ENCODE results near the gene RDM1.
"Not testable (repeated sequence)": the region's sequence is repeated elsewhere in the genome, so short reads cannot be mapped to it uniquely, and the experiment has no call there.

RDM1 gene, protein sequence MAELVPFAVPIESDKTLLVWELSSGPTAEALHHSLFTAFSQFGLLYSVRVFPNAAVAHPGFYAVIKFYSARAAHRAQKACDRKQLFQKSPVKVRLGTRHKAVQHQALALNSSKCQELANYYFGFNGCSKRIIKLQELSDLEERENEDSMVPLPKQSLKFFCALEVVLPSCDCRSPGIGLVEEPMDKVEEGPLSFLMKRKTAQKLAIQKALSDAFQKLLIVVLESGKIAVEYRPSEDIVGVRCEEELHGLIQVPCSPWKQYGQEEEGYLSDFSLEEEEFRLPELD

DNA sequence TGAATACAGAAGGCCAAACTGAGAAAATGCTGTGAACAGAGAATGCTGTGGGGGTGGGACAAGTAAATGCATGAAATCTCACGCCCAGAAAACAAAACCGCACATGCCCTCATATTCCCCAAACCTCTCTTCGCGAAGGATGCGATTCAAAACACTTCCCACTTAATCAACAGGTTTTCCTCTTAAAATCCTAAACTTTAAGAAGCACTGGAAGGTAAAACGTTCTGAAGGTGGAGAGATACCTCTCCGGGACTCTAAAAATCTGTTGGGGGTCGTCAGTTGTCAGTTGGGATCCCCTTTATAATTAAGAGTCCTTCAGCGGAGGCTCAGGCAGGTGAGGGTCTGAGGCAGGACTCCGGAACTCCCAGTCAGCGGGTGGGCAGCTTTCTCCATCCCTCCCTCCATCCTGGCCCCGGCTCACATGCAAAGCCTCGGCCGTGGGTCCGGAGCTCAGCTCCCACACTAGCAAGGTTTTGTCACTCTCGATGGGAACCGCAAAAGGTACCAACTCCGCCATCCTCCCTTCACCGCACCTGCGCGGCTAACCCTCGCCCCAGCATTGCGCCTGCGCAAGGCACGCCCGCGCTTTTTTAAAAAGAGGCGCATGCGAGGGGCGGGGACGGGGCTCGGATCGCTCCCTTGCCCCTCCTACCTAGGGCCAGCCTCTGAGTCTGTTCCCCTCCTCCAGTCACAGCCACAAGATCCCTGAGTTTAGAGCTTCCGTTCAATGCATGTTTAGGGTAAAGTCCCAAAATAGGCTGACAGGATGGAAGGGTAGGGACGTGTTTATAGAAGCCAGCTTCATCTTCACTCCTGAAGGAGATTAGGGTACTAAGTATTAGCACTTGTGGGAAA is at the start of gene RDM1:
Gene RDM1, minus strand, starts transcription at position 563 of the 855 bp plus-strand sequence. Its CDS starts 46 bp downstream, at position 517.
- peak; percentile 95 for DNase-seq

DNA sequence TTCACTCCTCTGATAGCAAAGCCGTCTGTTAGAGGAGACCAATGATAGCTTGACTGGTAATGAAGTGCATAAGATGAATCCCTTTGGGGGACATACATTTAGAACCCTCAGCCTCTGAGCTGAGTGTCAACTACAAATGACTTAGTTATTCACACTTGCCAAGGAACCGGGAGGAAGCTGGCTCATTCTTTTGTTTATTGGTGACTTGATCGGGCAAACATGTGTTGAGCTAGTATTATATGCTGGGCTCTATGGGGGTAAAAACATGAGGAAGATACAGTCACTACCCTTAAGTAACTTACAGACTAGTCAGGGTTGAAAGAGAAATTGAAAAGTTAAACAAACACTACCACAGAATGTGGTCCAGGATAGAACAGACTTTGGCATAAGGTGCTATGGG is 47.8 kb upstream of the RDM1 start:
- no peak for DNase-seq

DNA sequence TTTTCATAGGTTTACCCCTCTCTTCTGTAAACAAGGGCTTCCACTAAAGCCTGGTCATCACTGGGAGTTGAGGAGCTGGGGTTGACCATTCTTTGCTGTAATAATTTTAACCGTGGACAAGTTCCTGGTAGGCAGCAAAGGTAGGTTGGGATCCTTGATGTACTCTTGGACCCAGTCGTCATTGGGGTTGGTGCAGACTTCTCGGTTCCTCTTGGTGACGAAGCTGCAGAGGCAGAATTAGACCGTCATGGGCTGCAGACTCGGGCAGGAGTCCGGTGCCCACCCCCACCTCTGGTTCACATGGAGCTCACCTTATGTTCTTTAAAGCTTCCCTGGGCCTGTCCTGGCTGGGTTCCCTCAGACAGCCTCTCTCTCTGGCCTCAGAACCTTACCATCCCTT is 46.9 kb upstream of the RDM1 start:
- DNase-seq, result no peak

DNA sequence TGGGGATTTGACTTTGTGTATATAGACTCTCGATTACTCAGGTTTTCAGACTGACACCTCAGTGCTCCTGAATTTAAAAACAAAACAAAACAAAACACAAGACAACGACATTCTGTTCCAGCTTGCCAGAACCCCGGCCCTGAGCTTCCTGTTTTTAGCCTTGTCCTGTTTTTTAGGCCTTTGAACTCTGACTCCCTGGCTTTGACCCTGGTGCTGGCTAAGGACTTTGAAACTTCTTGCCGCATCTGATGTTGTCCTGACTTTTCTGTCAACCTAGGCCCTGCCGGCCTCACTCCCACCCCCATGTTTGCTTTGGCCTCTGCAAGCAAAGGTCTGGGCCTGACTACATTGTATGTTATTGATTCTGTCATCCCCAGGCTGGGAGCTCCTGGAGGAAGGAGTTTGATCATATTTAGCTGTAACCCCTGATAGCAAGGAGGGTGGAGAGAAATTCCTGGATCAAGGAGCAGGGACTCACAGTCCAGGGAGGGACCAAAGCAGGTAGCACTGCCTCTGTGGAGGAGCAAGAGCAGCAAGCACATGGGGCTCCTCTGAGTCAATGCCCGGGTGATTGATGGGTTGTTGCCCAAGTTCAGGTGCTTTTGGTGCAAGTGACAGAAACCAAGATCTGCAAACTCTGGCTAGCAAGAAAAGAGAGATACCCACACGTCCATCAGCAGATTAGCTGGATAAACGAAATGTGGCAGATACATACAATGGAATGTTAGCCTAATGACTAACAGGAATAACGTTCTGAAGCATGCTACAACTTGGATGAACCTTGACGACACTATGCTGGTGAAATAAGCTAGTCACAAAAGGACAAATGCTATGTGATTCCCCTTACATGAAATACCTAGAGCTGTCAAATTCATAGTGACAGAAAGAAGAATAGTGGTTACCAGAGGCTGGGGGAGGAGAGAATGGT is 43.0 kb upstream of the RDM1 start:
- no peak for DNase-seq

DNA sequence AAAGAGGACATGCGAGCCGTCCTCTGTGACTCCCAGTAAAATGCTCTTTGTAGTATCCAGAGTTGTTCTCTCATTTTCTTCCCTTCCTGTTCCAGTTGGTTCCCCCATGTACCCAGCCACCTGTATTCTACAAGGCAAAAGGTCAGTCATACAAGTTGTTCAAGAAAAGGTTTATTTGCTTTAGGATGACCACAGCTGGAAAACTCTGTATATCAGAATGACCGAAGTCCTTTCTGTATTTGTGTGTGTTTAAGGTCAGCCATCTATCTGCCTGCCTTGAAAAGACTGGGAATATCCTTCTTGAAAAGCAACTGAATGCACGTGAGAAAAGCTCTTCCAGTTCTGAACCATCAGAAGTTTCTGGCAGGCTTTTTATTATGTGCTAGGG is 42.4 kb upstream of the RDM1 start:
- DNase-seq, result no peak

DNA sequence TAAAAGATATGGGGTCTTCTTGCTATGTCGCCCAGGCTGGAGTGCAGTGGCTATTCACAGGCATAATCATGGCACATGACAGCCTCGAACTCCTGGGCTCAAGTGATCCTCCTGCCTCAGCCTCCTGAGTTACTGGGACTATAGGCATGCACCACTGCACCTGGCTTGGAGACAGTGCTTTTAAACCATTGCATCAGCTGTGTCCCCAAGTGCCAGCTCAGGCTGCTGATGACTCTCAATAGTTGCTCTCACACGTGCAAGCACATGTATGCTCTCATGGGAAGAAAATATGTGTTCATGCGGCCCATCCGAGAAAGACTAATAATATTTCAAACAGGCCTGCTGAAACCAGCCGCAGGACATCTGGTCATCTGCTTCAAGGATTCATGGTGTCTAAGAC is 42.0 kb upstream of the RDM1 start:
- no peak for DNase-seq

DNA sequence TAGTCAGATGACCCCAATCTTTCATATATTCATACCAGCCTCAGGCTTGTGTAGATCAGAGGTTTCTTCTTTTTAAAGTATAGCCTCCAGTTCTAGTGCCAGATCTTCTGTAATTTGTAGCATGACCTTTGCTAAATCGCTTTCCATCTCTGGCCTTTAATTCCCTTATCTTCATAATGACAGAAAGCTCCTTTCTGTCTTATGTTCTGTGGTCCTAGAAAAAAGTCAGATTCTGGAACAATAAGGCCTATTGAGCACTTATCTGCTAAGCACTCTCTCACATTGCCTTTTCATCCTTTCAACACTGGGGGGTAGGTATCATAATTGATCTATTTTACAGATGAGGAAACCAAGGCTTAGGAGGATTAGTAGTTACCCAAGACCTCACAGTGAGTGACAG is 41.5 kb upstream of the RDM1 start:
- DNase-seq, result no peak

DNA sequence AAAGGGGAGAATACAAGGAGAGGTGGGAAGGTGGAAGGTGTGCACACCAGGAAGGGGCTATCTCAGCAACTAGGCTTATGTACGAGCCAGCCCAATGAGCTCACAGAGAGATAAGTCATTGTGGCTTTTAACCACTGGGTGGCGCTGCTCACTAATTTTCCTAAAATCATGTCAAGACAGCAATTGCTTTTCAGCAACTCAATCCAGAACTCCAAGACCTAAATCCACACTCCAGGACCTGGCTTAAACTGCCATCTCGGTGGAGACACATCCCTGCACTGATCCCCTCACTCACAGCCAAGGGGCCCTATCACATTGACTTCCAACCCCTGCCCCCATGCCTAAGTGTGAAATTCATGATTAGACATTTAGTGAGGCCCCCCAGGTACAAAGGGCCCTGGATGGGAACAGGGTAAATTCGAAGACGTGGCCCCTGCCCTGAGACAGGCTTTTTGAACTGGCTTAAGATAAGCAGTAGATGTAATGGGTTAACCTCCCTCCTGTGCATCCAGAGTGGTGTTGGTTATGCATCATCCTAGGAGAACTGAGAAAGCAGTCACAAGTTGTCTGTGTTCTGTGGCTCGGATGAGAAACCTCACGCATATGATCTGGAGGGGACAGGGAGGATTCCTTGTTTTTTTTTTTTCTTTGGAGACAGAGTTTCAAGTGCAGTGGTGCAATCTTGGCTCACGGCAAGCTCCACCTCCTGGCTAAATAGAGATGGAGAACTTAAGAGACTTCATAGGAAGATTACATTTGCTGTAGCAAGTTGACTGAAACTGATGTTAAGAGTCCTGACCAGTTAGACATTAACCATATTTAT is 39.2 kb upstream of the RDM1 start:
- peak; percentile 80 for DNase-seq

DNA sequence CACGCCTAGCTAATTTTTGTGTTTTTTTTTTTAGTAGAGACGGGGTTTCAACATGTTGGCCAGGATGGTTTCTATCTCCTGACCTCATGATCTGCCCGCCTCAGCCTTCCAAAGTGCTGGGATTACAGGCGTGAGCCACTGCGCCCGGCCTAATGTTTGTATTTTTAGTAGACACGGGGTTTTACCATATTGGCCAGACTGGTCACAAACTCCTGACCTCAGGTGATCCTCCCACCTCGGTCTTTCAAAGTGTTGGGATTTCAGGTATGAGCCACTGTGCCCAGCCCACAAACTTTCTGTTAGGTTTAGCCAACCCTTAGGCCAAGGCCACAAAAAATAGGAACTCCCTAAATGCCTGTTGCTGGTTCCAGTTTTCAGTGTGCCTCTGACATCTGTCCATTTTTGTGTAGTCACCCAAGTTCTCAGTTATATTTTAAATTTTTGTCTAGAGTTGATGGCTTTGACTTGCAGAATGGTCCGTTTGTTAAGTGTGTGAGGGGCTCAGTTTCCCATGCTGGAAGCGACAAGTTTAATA is 38.0 kb upstream of the RDM1 start:
- no peak for DNase-seq

DNA sequence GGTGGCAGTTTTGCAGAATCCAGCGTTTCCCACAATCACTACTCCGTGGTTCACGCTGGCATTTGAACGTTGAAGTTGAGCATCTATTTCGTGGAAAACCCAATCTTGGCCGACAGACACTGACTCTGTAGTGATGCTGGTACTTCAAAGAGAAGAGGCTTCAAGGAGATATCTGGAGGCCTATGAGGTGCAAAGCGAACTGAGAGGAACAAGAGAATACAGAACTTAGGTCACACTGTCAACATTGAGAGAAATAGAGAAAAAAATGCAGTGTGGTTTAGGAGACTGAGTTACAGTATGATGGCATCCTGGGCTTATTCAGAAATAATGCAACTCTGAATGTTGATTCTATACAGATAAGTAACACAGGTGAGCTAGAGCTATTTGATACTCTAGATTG is 34.7 kb upstream of the RDM1 start:
- no peak for DNase-seq

DNA sequence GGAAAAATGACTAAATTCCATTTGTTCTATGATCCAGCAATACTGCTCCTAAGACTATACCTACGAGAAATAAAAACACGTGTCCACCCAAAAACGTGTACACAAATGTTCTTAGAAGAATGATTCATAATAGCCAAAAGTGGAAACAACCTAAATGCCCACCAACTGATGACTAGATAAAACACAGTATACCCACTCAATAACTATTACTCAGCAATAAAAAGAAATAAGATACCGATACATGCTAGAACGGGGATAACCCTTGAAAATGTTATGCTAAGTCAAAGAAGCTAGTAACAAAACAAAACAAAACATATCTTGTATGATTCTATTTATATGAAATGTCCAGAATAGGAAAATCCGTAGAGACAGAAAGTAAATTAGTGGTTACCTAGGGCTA is 33.1 kb upstream of the RDM1 start:
- no peak for DNase-seq

DNA sequence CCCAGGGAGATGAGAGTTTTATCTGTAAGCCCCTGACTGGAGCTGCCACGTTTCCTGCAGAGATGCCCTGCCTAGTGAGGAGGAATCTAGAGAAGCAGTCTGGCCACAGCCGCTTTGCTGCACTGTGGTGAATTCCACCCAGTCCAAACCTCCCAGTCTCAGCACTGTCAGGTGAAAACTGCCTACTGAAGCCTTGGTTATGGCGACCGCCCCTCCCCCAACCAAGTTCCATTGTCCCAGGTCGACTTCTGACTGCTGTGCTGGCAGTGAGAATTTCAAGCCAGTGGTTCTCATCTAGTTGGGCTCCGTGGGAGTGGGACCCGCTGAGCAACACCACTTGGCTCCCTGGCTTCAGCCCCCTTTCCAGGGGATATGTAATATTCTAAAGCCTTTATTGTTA is 23.1 kb upstream of the RDM1 start:
- DNase-seq, result no peak

DNA sequence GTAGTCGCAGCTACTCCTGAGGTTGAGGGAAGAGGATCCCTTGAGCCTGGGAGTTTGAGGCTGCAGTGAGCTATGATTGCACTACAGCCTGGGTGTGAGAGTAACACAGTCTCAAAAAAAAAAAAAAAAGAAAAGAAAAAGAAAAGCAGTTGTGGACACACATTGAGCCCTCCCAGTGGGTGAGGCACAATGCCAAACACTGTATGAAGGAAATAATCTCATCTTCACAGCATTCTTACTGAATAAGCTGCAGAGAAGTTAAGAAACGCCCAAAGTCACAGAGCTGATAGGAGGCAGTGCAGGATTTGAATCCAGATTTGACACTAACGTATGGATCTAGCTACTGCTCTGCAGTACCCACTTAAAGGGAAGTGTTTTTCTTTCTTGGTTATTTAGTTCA is 18.8 kb upstream of the RDM1 start:
- no peak for DNase-seq

DNA sequence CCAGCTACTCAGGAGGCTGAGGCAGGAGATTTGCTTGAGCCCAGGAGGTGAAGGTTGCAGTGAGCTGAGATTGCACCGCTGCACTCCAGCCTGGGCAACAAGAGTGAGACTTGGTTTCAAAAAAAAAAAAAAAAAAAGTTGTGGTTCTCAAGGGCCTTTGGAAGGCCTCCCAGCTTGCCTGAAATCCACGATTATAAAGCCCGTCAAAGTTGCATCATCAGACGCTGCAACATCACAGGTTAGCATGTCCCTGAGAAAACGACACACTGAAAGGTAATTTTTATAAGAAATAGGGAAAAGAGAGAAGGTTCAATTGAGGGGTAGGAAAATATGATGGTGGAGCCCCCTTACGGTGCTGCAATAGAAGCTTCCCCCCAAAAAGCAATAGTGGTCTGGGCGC is 17.5 kb upstream of the RDM1 start:
- no peak for DNase-seq

DNA sequence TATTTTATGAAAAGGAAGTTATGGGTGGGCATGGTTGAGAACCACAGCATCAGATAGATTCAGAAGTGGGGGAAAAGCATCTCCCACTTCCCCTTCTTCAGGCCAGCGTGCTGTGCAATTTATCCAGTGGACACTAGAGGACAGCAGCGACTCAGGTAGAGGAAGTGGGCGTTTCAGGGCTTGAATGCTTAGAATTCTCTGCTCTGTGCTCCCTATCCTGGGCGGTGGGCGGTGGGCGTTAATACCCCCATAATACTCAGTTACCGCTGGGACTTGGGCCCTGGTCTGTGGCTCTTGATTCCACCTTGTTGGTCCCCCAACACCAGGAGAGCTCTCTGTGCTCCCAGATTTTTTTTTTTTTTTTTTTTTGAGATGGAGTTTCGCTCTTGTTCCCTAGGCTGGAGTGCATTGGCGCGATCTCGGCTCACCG is 16.6 kb upstream of the RDM1 start:
- peak; percentile 61 for DNase-seq

DNA sequence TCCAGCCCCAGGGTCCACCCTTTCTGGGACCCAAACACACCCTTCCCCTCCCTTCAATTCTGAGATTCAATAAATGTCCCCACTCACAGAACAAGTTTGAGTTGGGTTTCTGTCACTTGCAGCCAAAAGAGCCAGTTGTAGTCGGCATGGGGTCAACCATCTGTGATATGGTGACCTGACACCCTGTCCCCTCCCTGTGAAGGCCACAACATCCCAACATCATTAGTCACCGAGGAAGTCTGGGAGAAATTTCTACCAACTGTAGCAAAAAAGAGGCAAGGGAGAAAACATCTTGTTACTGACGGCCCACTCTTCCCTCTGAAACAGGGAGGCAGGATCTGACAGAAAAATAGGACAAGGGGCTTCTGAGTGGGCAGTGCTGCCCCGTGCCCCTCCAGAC is 13.6 kb upstream of the RDM1 start:
- DNase-seq, result no peak

DNA sequence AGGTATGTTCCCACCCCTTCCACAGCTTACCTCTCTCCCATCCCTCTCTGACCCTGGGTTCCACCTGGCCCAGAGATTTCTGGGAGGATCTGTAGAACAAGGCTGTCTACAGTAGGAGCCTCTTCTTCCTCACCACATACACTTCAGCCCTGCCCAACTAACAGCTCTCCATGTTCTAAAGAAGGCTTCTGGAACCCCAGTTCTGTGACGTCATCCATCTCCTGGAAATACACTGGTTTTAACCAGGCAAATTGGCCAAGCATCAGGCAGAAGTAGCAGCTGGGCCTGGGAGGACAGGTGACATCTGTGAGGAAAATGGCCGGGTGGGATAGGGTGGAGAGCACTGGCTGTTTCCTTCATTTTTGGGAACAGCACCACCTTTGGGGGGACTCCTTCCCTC is 13.0 kb upstream of the RDM1 start, which contains the start of gene LYZL6:
Gene LYZL6, minus strand, starts transcription at position 177 of the 400 bp plus-strand sequence. CDS start 4,357 bp downstream, outside the sequence.
- no peak for DNase-seq

DNA sequence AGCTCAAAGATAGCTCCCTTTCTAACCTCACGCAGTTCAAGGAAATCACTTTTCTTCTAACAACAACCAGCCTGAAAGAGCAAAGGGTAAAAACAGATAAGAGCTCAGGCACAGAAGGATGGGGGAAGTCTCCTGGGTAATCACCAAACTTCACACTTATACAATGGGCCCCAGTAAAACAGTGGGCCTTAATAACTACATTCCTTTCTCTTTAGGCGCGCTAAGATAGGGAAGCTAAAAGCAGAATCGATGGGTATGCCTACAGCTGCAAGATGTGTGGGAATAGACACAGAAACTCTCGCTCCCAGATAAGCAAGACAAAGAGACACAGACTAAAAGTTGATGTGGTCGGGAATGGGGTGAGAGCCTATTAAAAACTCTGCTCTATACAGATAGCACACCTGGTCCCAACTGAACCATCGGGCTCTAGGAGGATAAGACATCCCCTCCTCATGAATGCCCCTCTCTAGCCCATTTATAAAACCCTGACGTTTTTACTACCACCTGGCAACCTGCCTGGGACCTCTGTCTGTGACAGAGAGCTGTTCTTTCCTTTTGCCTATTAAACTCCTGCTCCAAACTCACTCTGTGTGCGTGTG is 12.1 kb upstream of the RDM1 start:
- no peak for DNase-seq

DNA sequence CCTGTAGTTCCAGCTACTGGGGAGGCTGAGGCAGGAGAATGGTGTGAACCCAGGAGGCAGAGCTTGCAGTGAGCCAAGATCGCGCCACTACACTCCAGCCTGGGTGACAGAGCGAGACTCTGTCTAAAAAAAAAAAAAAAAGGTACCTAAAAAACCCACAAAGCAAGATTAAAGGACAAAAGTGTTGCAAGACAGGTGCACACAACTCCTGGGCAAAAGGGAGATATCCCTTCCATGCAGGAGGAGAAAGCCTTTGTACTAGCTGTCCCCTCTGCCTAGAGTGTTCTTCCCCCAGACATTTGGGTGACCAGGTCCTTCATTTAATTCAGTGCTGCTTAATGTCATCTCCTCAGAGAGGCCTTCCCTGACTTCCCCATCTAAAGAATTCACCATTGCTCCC is 7.9 kb upstream of the RDM1 start:
- DNase-seq, result not testable (repeated sequence)

DNA sequence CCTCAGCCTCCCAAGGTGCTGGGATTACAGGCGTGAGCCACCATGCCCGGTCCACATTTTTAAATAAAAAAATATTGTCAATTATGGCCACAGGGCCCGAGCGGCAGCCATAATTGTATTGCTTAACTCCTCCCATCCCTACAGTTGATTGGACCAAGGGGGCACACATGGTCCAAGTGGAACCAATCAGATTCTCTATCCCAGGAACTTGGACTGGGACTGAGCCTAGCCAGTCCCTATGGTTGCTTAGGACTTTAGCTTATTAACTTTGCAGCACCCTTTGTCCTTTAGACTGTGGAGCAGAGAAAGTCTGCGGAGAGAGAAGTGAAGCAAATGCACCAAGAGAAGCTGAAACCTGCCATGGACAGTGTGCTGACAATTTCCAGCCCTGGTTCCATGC is 5.5 kb upstream of the RDM1 start:
- no peak for DNase-seq

DNA sequence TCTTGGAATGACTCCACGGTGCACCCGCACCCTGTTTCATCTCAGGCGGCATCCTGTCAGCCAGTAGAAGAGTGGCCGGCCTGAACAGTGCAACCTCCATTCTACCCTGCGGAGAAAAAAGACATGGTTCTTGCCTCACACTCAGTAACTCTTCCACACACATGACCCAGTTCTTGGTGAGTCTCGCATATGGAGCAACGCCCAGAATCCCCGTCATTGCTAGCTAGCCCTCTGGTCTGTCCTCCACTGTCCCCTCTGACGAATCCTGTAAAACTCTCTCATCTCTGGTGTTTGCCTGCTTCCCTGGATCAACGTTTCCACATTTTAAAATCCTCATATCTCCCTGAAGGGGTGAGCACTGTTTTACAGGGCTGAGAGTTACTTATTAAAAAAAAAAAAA is 4.2 kb upstream of the RDM1 start:
- DNase-seq, result no peak

DNA sequence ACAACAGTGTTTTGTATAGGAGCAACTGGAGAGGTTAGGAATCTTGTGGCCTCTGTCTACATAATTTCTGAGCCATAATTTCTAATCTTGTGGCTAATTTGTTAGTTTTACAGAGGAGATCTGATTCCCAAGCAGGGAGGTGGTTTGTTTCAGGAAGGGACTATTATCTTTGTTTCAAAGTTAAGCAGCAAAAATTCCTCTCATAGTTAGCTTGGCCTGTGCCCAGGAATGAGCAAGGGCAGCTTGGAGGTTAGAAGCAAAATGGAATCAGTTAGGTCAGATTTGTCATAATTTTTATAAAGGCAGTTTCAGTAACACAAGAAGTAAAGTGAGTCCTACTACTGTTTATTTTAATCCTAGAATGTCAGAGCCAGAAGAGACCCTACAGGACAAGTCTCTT is 2.0 kb upstream of the RDM1 start:
- no peak for DNase-seq
